Measurements from ENCODE around the gene NFKBIE.

NFKBIE gene

DNA sequence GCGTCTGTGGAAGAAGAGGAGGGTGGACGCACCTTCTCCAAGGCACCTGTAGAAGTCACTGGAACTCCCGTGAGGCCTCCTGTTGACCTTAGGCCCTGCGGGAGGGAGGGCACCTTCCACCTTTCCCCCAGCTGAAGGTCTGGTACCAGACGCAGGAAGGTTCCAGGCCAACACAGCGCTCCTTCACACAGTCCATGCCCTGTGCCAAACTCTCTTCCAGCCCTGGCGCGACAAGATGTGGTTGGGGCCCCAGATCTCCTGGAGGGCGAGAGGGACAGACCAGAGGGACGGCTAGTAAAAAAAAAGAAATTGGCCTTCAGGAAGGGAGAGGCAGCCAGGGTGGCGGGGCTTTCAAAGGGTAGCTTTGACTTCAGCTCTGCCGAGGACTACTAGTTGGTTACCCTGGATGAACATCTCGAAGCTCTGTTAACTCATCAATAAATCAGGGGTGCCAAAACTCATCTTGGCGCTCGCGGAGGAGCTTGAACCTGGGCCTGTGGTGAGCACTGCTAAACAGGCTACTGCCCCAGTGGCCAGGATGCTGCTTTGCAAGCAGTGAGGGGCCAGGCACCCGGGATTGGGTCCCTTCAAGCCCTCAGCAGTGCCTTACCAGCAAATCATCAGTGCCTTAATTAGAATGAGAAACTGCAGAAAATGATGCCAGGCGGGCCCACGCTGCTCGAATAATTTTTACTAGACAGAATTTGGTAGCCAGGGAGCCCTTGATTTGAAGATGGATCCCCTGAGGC, 32.9 kb upstream of the NFKBIE start:
- DNase-seq, result peak in 1 of 58 donors; percentile 34

DNA sequence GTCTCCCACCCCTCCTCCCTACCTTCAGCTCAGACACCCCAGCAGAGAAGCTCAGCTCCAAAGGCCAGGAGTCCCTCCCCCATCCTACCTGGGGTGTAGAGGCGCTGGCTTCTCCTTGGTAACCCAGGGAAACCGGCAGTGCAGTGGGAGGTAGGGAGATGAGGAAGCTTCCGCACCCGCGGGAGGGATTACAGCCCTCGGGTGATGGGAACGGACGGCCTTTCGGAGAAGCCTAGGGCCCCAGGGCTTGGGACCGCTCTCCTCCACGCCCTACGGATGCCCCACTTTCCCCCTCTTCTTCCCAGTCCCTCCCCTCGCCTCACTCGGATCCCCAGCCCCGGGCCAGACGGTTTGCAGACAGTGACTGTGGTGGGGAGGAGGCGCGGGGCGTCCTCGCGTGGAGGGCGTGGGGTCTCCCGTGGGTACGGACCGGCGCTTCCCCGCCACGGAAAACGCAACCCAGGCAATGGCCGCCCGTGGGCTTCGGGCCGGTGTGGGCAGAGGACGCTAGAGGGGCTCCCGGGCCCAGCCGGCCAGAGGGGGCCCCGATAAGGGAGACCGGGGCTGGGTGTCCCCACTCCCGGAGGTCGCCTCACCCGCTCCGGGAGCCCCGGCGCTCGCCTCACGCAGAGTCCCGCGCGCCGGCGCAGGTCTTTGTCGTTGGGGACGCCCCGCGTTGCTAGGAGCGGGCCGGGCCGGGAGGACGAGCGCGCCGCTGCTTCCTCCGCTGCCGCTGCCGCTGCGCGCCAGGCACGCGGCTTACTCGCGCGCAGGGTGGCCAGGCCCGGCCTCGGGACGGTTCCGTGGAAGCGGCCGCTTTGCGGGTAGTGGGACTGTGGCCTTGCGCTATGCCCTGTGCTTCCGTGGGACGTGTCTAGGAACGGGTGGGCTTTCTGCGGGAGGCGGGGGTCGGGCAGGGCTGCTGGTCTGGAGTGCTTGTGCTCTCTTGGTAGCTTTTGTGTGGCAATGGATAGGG, 32.0 kb upstream of the NFKBIE start:
- DNase-seq, result peak in 34 of 58 donors; percentile 16 to 73 (median 40)

DNA sequence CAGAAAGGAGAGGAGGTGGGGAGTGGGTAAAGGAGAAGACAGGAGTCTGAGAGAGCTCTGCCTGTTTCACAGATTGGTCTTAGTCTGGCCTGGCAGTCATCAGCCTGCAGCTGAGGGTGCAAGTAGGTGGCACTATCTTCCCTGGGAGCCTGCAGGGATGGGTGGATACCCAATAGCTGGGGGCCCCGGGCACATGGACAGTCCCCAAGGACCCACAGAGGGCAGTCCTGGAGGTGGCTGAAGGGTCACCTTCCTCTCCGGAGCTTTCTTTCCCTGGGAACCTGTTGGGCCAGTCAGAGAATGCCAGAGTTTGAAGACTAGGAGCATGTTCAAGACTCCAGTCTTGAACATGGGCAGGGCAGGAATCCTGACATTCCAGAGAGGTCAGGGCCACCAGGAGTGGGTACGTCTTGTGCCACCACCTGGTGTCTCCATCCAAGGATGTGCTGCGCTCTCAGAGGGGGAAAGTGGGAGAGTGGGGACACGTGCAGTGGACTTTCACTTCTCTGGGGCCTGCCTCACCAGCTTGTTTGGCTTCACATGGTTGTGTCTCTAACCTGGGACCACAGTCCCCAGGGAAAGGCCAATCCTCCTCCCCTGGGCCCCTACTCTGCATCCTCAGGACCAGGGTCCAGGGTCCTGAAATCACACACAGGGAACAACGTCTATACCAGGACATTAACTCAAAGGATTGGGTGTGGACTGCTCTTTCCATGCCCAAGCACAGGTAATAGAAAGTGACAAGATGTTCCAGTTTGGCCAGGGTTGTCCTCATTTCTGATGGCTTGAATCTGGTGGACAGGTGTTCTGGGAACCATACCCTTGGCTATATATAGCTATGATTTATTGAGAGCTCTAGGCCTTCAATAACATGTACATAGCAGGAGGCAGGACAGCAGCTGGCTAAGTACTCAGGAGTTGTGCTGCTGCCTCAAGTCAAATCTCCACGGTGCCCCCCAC, 29.8 kb upstream of the NFKBIE start:
- DNase-seq, result no peak

DNA sequence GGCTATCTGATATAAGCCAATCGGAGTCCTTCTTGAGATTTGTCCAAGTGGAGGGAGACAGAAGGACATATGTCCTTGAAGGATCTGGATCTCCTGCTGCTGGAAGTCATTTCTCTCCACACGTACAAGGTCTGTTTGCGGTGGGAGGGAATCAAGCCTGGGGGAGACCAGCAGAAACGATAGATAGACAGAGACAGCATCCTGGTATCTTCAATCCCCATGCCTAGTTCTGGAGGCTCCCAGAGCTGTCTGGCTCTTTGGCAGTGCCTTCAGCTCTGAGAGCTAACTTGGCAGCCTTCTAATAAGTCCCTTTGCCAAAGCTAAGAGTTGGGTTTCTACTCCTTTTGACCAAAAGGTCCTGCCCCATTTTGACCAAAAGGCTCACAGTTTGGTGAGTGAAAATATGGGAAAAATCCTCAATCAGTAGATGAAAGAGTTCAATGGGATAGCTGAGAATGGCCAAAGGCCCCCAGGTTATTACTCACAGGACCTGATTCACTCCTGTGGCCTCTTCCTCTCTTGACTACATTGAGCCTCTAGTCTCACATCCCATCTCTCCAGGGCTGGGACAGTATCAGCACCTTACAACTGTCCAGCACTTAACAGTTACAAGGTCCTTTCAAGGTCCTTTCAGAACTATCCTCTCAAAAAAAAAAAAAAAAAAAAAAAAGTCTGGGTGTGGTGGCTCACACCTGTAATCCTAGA, 27.5 kb upstream of the NFKBIE start:
- no peak for DNase-seq

DNA sequence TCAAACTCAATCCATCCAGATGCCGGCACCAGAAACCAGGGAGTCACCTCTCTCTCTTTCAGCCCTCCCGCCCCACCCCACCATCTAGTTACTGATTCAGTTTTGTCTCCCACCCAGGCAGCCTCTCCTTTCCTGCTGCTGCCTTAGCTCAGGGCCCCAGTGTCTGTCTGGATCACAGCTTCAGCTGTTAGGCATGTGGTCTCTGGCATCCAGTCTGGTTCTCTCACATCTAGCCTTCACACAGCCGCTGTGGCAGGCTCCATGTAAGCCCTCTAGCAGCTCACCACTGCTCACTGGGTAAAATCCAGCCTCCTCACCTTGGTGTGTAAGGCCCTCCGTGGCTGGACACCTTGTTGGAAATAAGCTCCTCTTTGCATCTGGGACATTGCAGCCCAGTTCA, 26.5 kb upstream of the NFKBIE start:
- DNase-seq, result no peak

DNA sequence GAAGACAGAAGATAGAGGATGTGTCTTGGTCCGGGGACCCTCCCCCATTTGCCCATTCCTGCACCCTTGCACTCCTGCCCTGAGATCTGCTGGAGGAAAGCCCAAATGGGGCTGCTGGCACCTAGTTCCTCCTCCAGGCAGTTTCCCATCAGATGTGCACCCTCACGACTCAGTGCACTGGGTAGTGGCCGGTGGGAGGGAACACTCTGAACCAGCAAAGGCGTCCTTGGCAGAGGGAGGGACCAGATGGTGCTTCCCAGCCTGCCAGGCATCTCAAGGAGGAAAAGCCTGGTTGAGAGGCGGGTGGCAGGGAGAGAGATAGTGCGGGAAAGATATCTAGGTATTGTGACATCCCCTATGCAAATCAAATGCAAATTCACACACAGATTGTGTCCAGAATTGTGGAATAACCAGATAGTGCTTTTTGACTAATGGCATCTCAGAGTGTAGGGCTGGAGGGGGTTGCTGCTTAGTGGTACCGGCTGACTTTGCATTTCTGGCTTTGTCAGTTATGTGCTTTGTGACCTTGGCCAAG, 24.4 kb upstream of the NFKBIE start:
- peak in 45 of 58 donors; percentile 16 to 86 (median 56) for DNase-seq

DNA sequence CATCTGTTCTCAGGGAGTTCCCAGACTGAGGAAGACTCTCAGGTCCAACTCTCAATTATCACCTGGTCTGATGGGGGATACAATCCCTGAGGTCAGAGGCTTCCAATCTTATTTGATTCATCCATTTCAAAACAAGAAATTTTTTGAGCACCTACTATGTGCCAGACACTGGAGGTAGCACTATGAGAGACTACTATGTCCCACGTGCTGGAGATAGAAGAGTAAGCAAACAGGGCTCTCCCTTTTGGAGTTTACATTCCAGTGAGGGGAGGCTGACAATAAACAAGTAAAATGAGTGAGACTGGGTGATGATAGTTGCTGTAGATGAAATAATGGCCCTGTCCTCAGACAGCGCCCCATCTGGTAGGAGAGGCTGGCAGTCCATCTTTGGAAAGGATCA, 21.4 kb upstream of the NFKBIE start:
- DNase-seq, result no peak

DNA sequence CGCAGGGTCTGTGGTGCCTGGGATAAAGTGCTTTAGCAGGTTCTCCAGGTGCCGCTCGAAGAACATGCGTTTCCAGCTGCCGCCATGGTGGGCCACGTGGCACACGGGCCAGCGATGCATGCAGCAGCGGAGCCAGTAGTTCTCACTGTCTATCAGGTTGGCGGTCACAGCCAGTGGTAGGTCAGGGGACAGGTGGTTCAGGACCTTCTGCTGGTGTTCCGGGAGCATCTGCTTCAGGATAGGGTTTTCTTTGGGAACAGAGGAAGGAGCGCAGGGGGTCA, 20.9 kb upstream of the NFKBIE start:
- DNase-seq, result no peak

DNA sequence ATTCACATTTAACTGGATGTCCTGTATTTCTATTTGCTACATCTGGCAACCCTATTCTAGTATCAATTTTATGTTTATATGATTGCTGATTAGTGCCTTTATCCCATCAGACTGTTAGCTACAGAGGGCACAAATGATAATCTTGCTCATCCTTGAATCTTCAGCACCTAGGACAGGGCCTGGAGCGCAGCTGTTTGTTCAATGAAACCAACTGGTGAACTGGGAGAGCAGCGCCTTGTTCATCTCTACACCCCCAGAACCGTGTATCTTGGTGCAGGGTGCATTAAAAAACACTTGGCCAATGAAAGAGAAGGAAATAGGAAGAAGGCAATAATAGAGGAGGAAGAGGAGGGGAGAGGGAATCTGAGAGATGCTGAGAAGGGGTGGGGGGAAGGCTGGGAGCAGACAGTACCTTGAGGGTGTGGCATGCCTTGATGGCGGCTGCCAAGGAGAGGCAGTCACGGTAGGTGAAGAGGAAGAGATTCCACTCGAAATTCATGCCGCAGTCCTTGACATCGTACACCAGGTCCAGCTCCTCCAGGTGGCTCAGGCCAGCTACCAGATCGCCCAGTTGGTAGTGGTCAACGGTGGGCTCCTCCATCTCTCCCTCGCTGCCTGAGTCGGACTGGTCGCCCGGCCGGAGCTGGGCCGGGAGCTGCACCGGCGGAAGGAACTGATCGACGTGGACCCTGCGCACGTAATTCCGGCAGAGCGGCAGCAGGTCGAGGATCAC, 20.4 kb upstream of the NFKBIE start:
- no peak for DNase-seq

DNA sequence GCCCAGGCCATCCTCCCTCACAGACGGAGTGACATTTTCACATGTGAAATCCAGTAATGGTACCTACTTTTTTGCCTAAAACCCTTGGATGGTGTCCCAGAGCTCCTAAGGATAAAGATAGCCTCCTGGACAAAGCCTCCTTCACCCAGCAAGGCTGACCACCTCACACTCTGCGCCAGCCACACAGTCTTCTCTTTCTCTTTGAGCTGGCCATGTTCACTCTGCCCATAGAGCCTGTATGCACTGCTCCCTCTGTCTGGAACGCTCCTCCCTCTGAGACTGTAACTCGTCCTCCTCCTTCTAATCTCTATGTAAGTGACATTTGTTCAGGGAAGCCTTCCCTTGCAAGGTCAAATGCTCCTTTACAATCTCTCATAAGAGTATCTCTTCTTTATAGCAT, 19.5 kb upstream of the NFKBIE start:
- no peak for DNase-seq

DNA sequence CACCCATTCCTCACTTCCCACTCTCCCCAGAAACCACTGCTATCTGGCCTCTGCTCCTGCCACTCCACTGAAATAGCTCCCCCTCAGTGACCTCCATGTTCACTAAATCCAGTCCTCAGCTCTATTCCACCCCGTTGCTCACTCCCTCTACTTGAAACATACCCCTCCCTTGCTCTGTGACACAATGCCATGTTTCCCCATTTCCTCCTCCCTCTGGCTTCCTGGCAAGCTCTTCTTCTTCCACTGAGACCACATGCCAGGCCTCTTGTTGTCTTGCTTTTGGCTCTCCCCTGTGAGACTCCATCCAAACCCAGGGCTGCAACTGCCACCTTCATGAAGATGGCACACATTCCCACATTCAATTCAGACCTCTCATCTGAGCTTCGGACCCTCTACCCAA, 18.8 kb upstream of the NFKBIE start:
- peak in 21 of 58 donors; percentile 16 to 73 (median 40) for DNase-seq

DNA sequence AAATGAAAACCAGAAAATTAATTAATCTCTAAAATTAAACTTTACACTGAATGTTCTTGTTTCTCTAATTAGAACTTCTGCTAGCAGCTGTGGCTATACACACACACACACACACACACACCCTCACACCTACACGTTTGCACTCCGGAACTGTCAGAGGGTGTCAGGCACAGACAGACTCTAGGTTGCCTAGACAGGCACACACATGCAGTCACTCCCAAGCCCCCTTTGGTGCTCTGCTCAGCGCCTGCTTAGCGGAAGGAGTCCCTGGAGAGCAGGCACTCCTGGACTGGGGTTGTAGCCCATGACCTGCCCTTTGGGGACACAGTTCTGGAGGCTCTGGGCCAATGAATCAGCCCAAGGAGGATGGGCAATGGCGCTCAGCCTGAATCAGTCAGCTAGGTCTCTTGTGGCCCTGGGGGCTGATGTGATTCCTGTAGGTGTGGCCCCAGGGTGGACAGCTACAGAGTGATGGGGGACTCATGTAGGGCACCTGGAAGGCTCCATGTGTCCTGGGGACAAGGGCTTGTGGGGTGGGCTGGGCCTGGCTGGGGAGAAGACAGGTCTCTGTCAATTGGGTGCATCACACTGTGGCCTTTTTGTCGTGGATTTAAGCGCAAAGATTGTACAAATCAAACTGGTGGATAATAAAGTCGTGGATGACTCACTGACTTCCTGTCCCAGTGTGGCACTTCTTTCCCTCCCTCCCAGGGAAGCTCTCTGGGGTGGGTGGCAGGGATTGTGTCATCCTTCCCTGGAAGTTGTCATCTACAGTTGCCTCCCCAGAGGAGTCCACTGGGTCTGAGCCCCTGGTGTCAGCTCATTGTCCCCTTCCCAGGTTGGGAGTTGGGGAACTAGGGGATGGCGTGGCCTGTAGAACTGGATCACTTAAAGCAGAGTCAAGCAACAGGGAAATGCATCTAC, 13.7 kb upstream of the NFKBIE start:
- peak in 9 of 58 donors; percentile 13 to 51 (median 36) for DNase-seq

DNA sequence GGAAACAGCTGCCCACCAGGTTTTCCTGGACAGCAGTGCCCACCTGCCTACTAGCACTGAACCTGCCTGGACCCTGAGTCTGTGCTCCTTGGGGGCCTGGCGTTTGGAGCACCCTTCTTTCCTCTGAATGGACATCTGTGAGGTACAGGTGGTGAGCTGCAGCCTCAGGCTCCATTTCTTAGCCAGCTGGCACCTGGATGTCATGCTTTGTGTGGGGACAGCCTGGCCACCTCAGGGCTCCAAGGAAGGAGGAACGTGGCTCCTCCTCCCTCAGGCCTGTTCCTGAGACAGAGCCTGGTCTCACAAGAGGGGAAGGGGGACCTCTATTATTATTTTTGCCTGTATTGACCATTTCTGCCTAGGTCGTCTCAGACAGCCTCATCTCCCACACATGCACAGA, 13.0 kb upstream of the NFKBIE start:
- no peak for DNase-seq

DNA sequence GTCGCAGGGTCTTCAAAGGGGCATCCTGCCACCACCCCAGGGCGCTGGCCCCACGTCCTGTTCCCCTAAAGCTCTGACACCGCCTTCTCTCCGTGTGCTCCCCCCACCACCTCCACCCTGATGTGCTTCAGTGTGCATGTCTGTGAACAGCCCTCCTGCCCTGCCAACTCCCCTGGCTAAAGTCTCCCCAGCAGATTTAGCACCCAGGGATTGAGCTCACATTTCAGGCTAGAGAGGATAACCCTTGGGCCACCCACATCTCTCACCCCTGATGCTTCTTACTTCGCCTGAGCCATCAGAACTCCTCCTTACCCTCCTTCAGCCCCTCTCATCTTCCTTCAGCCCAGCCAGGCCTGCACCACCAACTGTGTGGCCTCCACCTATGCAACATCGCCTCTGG, 12.4 kb upstream of the NFKBIE start:
- DNase-seq, result no peak

DNA sequence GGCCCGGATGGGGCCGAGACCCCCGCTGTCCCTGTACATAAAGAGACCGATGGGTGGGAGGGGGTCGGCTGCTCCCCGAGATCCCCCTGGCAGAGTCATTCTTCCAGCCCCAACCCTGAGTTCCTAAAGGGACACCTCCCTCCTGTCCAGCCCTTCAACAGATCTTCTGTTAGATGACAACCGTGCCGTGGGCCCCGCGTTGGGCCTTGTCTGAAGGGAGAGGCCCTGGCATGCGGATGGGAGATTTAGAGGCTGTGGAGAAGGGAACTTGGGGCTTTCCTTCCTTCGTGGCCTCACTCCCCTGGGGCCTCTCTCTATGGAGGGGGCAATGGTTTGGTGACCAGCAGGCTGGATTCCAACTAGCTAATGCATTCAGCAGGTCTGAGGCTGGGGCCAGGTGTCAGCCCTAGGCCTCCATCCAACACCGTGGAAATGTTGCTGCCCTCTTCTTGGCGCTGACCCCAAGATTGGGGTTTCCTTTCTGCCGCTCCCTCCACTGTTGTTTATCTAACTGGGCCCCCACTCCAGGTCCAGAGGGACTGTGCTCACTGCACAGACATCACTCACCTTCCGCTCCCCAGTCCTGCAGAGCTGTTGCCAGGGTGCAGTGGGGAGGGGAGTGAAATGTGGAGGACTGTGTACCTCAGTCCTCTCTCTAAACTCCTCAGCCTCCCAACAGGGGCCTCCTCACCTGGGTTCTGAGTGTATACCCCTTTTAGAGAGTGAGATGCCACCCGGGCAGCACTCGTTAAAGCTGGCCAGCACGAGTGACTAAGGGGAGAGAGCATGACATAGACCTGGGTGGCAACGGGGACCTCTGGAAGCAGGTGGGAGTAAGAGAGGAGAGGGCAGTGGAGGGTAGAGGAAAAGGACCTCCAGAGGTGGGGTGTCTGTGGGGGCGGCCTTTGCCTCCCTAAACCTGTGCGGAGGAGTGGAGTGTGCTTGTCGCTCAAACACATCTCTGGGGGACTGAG, 11.6 kb upstream of the NFKBIE start:
- no peak for DNase-seq

DNA sequence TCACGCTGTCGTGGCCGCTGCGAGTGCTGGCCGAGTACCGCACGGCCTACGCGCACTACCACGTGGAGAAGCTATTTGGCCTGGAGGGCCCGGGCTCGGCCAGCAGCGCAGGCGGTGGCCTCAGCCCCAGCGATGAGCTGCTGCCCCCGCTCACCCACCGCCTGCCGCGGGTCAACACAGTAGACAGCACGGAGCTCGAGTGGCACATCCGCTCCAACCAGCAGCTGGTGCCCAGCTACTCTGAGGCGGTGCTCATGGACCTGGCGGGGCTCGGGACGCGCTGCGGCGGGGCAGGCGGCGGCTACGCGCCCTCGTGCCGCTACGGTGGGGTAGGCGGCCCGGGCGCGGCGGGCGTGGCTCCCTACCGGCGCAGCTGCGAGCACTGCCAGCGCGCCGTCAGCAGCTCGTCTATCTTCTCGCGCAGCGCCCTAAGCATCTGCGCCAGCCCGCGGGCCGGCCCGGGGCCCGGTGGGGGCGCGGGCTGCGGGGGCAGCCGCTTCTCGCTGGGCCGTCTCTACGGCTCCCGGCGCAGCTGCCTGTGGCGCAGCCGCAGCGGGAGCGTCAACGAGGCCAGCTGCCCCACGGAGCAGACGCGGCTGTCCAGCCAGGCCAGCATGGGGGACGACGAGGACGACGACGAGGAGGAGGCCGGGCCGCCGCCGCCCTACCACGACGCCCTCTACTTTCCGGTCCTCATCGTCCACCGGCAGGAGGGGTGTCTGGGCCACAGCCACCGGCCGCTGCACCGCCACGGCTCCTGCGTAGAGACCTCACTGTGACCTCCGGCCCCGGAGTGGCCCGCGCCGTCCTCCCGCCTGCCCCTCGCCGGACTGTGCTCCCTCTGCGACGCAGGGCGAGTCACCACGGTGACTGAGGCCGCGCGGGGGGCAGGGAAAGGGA, 10.6 kb upstream of the NFKBIE start:
- no peak for DNase-seq

All from anterior cingulate cortex (tissue), 58 donors.